Measurements from ENCODE around the gene COL27A1.

Gene COL27A1

DNA sequence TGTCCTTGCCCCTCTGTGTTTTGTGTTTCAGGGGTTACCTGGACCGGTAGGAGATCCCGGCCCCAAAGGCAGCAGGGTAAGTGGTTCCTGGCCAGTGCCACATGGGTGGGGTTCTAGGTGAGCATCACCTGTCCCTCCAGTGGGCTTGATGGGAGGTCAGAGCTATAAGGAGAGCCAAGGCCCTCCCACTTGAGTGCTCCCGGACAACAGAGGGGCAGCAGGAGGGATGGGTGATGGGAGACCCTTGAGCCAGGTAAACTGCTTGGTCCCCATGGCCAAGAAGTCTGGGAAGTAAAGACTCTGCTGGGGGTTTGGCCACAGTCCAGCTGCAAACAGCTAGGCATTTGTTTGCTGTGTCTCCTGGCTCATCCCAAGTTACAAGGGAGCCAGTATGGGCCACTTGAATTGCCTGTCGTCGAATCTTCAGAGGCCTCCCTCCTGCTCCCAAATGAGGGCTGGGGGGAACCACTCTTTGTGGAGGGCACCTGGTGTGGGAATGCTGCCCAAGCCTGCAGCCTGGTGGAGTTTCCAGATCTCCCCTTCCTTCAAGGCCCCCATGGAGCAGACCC, 51.0 kb downstream of the COL27A1 start:
- no peak for DNase-seq (ENCODE audit: low spot score)

DNA sequence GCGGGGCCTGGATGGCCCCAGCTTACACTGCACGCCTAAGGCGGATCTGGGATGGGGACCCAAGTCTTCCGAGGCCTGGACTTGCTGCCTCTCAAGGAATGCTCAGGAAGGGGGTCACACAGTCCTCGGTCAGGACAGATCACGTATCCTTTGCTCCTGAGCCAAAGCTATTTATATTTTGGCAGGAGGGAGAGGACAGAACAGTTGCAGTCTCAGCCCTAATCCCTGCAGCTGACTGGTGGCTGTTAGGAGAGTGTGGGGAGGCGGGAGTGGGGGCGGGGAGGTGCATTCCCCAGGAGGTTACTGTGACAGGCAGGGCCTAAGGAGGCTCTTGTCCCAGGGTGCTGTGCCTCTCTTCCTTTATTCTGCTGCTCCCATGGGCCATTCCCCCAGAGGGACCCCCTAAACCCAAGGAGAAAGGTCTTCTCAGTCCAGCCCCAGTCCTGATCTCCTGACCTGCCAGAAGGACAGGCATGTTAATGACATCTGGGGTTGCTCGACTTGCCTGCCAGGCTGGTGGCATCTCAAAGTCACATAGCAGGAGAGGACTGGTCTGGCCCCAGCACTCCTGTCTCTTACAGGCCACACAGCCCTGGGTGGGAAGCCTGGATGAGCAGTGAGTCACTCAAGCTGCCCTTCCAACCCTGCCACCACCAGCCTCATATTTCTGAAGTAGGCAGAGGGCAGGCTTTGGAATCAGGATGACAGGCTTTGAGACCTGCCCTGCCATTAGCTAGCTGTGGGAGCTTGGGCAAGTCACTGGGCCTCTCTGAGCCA, 51.9 kb downstream of the COL27A1 start:
- no peak for DNase-seq (ENCODE audit: low spot score)

DNA sequence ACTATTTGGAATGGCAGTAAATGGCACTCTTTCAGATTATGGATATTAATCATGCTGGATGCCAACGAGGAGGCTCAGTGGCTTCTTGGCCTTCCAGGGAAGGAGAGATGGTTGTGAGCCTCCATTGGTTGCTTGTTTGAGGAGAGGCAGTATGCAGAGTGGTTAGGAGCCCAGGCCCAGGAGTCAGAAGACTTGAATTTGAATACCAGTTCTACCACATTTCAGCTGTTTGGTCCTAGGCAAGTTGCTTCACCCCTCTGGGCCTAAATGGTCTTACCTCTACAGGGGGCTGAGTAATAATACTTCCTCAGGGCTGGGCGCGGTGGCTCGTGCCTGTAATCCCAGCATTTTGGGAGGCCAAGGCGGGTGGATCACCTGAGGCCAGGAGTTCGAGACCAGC, 52.5 kb downstream of the COL27A1 start:
- DNase-seq (ENCODE audit: low spot score), result no peak

DNA sequence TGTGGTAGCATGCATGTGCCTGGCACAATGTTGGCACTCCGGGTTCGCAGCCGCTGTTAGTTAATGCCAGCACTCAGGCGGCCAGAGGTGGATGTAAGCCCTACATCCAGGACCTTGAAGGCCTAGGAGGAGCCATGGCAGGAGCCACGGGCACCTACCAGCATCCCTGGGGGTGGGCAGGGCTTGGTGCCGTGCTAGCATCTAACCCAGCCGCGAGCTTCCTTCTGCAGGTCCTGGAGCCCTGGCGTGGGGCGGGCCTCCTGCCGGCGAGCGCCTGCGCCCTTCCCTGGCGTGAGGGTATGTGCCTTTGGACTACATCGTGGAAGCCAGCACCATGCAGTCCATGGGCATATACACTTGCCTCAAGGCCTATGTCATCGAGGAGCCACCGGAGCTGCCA, 53.8 kb downstream of the COL27A1 start:
- DNase-seq (ENCODE audit: low spot score), result no peak

DNA sequence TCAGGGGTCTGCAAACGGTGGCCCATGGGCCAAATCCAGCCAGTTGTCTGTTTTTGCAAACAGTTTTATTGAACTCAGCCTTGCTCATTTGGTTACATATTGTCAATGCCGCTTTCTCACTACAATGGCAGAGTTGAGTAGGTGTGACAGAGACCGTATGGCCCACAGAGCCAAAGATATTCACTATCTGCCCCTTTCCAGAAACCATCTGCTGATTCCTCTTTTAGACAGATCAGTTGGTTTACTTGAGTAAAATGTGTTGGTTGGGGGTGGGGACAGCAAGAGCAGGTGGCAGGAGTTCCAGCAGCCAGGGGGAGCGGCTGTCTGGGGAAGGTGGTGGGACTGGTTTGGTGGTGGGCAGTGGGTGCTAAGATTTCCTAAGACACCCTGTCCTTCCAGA, 54.8 kb downstream of the COL27A1 start:
- no peak for DNase-seq (ENCODE audit: low spot score)

DNA sequence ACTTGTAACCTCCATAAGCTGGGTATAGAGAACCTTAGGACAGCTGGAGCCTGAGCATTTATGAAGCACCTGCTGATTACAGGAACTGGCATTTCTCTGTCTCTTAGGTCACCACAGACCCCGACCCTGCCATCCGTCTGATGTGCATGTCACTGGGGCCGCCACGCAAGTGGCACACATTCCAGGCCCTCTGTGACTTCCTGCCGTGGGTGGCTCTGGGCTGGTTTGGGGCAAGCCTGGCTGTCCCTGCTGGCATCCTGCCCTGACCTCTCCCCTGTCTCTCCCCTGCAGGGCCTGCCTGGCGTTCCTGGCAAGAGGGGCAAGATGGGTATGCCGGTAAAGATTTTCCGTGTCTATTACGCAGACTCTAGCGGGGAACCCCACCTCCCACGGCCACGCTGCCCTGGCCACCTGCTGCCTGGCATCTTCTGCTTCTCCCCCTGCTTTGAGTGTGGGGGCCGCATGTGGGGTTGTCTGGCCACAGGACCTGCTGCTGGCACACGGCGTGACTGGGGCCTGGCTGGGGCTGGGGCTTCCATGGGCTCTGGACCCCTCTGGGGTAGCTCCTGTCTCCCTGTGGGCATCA, 55.4 kb downstream of the COL27A1 start:
- no peak for DNase-seq (ENCODE audit: low spot score)

DNA sequence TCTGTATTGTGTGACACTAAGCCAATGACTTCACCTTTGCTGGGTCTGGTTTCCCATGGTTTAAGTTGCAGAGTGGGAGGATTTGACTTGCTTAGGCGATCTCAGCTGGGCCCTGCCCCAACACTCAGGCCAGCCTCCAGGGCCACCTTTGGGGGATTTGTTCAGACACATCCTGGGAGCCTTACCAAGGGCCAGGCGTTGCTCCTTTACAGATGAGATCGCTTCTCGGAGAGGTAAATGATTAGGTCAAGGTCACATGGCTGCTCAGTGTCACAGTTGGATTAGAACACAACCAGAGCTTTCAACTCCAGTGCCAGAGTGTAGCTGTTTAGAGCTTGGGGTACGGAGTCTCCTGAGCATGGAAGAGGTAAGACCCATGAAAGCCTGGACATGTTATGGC, 57.5 kb downstream of the COL27A1 start:
- no peak for DNase-seq (ENCODE audit: low spot score)

DNA sequence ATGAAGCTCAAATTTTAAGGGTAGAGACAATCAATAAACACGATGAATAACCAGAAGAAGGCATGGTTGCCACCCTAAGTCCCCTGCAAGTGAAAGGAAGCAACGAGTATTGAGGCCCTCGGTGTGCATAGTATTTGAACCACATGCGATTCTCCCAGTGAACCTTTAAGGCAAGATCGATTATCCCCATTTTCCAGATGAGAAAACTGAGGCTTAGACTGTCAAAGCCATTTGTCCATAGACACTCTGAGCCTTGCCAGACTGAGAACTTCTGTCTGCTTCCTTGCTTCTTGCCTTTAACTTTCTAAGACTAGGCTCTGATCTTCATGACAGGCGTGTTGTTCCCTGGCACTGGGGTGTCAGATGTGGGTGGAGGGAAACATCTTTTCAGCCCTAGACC, 58.2 kb downstream of the COL27A1 start:
- DNase-seq (ENCODE audit: low spot score), result no peak

DNA sequence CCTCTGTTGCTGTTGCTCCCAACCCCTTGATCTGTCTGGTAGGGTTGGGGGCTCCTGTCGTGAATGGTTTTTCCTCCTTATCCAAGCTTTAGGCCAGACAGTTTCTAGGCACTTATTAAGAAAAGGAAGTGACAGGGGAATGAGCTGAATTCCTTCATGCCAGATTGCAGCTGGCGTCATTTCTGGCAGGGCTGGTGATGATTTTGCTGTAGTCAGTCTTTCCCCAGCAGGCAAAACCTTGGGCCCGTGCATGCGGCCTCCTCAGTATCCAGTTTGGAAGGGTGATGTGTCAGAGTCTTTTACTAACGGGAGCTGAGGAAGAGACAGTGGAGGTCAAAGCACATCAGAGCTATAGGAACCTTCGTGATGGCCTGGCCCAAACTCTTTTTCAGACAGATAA, 58.8 kb downstream of the COL27A1 start:
- no peak for DNase-seq (ENCODE audit: low spot score)

DNA sequence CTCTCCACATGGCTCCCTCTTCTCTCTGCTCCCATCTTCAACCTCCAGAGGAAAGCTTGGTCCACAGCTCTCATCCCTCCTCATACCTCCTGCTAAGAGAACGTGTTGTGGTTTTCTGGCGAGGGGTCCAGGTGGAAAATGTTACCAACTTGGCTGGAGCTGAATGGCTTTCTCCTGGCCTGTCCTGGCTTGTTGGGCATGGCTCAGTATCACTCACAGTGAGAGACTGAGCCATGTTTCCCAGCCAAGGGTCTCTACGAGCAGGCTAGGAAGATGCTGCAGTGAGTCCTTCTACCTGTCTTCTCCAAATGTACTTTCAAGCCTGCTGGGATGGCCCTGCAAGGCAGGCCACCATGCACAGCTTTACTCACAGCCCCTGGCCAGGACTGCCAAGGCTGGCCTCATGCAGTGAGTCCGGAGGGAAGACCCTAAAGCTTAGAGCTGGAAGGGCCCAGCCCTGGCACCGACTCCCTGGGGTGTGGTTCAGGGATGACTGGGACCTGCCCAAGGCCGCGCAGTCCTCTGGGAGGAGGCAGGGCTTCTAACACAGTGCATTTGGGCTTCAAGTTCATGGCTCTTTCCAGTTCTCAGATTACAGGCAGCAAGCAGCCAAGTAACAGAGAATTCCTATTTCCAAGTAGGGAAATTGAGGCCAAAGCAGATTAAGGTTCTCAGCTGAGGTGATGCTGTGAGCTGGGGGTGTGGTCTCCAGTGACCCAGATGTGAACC, 59.5 kb downstream of the COL27A1 start:
- DNase-seq (ENCODE audit: low spot score), result no peak

DNA sequence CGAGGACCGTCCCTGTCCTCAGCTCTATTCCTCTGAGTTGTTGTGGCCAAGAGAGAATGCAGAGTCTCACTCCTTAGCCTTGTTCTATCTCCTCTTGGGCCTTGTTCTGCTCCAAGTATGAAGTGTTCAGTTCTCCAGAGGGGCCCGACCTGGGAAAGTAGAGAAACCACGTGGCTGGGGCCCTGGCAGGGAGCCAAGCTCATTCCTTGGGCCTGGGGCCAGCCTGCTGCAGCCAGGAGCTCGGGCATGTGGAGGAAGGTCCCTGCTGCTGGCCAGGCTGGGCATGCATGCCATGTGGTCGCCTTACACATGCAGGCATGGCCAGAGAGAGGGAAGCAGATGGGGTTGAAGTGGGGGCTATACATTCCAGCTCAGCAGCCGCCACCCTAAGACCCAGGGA, 60.7 kb downstream of the COL27A1 start:
- peak; percentile 29 for DNase-seq (ENCODE audit: low spot score)

DNA sequence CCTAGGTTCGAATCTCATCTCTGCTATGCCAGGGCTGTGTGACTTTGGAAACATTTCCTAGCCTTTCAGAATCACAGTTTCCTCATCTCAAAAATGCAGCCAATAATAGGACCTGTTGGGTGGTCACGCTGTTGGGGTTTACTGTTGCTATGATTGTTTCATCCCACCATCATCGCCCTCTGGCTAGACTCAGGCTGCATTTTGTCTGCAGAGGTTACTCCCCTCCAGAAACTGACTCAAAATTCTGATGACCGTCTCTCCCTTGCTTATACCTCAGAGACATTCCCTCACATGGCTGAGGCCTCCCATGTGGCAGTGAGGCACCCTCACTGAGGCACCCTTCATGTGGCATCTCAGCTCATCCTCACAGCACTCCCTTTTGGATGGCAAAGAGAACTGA, 61.6 kb downstream of the COL27A1 start:
- DNase-seq (ENCODE audit: low spot score), result no peak

DNA sequence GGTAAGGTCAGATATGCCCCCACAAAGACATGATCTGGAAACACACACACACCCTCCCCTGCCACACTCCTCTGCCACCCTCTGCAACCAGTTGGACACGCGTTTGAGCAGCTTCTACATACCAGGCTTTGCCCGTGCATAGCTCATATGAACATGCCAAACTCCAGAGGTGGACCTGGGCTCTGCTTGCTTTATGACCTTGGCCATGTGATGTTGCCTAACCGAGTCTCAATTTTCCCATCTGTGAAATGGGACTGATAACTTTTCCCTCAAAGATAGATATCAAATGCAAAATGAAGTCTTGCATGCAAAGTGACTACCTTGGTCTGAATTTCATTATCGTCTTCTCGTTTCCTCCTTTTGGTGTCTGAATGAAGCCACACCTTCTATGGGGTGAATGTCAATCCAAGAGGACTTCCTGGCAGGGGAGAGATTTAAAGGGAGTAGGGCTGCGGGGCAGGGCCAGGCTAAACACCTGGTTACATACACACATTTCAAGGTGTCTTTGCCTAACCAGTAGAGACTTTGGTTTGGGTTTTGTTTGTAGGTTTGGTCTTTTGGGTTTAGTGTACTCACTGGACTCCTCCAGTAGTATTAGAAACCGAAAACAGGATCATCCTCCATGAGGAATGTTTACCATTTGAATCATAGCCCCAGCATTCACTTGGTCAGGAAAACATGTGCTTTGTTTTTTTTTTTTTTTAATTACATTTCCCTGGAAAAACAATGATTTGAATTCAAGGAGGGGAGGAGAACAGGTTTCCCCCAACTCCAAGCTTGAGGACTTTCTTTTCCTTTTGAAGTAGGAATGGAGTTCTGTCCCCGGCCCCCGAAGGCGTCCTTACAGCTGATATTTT, 63.2 kb downstream of the COL27A1 start:
- DNase-seq (ENCODE audit: low spot score), result no peak

DNA sequence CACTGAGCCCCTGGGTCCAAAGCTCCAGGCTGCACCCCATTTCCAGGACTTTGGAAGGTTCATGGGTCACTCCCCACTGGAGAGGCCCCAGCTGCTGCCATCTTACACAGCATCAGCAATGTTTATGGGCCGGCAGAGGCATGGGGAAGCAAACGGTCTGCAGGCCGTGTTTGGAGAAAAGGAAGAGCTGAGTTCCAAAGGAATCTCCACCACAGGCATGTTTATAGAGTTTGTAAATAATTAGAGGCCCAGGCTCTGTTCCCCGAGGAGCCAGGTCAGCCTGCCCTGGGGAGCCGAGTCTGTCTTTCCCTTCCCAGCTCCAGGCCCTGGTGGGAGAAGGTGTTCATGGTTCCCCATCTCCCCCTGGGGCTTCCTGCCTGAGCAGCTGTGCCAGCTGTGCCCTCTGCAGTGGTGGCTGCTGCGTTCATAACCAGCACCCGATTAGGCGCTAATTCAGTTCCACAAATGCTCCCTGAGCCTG, 64.8 kb downstream of the COL27A1 start:
- no peak for DNase-seq (ENCODE audit: low spot score)

DNA sequence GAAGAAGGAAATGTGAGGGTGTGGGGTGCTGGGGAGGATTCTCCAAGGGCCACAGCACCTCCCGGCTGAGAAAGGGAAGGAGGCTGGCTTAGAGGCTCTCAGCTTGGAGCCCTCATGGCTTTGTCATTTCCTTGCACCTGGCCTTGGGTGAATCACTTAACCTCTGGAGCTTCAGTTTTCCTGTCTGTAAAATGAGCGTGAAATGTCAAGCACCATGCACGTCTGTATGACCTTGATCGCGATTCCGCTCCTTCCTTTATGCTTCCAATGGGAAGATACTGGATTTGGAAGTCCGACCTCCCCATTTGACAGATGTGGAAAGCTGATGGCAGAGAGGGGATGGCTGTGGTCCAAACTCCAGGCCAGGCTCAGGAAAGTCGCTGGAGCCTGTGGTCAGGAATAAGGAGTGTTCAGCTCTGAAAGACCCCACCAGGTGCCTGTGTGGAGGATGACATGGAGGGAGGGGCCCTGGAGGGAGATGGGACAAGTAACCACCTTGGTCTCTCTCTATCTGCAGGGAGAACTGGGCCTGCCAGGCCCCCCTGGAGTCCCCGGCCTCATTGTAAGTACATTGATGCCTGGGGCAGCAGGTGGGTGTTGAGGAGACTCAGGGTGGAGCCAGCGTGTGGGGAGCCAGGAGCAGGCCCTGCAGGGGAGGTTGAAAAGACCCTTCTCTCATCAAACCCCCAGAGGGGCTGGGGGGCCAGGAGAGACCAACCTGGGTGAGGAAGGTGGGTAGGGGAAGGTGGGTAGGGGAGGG, 66.5 kb downstream of the COL27A1 start:
- no peak for DNase-seq (ENCODE audit: low spot score)

DNA sequence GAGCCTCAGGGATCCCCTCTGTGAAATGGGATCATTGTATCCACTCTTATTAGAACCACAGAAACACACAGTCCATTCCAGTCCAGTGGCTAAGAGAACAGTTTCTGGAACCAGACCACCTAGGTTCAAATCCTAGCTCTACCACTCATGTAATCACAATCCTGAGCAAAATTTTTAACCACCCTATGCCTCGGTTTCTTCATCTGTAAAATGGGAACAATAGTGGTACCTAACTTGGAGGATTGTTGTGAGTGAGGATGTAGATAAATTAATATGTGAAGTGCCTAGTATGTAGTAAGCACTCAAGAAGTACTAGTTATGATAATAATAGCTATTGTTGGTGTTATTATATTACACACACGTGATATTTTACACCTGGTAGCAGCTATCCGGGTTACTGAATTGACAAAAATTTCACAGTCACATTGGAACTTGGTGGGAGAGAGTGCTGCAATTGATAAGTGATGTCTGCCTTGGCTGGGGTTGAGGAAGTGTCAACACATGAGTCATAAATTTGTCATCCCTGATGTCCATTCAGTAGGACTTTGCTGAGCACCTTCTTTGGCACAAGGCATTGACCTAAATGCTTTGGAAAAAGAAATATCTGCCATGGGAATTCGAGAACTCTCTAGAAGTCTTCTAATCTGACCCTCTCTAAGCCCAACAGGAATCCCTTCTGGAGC, 68.4 kb downstream of the COL27A1 start:
- DNase-seq (ENCODE audit: low spot score), result no peak

DNA sequence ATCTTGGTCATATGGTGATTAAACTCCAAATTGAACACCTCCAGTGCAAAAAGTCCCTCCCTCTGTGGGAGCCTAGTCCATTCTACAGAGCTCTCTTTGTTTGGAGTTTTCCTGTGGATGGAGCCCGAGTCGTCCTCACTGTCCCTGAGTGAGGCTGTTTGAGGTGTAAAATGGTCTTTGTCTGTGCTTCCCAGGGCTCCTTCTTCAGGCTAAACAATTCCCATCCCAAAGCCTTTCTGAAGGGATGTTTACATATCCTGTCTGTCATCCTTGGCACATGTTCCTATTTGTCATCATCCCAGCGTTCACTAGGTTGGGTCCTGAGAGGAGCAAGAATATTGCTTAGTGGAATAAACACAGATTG, 68.9 kb downstream of the COL27A1 start:
- DNase-seq (ENCODE audit: low spot score), result no peak

DNA sequence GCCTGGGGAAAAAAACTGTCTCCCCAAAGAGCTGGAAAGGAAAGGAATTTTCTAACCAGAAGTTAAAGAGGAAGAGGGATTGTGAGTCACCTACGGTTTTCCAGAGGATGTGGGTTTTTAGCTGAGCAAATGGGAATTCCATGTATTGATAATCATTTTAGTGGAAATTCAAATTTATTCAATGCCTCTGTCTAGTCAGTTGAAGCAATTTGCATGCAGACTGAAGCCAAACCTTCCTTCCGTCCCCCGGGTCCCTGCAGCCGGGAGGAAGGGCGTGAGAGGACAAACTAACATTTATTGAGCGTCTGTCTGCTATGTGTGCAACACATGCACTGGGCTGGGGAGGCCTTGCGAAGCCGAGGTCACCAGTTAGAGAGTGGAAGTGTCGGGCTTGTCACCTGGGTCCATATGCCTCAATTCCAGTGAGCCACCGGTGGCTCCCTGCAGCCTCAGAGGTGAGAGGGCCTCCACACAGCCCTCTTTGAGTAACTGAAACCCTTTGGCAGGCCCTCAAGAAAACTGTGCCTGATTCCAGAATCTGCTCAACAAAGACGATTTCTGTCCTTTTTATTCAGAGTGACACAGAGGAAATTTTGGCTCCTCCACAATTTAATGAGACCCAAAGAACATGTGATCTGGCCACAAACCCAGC, 70.3 kb downstream of the COL27A1 start:
- no peak for DNase-seq (ENCODE audit: low spot score)

DNA sequence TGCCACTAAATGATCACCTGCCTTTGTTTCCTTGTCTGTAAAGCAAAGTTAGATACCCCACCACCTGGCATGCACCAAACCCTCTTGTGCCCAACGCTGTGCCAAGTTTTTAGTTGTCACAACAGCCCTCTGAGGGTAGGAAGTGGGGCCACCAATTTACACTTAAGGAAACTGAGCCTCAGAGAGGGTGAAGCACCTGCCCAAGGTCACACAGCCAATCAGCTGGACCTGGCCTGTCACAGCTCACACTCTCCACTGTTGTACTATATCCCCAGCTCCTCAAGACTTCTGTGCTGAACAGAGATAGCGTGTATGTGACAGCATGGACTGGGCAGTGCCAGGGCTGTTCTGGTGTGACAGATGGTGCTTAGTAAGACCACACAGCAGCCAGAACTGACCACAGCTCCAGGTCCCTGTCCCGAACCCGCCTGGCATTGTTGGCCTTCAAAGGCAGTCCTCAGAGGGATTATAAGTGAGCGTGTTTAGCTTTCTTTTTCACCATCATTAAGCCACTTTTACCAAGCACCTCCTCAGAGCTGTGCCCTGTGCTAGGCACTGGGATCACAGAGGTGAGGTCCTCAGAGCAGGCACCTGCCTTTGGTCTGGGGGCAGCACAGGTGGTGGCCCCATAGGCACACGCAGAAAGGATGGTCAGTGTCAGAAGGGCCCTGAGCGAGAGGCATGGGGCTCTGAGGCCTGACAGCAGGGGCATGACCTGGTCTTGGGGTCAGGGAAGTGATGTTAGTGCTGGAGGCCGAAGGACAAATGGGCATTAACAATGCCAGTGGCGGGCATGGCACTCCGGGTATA, 71.1 kb downstream of the COL27A1 start:
- DNase-seq (ENCODE audit: low spot score), result no peak

All from globus pallidus (tissue), 1 donor.